HUES64 (cell line): ENCODE data around the gene PSMC3IP.
A peak's percentile ranks its signal among the peaks of the same experiment; 100 is the strongest.
"Not testable (repeated sequence)": the region's sequence is repeated elsewhere in the genome, so short reads cannot be mapped to it uniquely, and the experiment has no call there.

ENCODE experiments used
- H3K27ac ChIP-seq: 2 replicates; pipeline ENCODE4 v1.7.0; 2013; ENCODE audit warnings: low read depth, low read length, inconsistent platforms
- H3K27me3 ChIP-seq: 2 replicates; pipeline ENCODE4 v1.6.1; 2013; ENCODE audit warnings: mild to moderate bottlenecking, low read length; ENCODE audit not compliant: insufficient read depth
- H3K36me3 ChIP-seq: 2 replicates; pipeline ENCODE4 v1.6.1; 2013; ENCODE audit warnings: mild to moderate bottlenecking, low read length; ENCODE audit not compliant: insufficient read depth
- H3K4me1 ChIP-seq: 2 replicates; pipeline ENCODE4 v1.6.1; 2013; ENCODE audit warnings: mild to moderate bottlenecking, low read length, moderate library complexity; ENCODE audit not compliant: insufficient read depth
- H3K4me3 ChIP-seq: 2 replicates; pipeline ENCODE4 v1.5.1; 2013; ENCODE audit warnings: mild to moderate bottlenecking, low read length, moderate library complexity
- H3K9ac ChIP-seq: 2 replicates; pipeline ENCODE4 v1.6.1; 2013; ENCODE audit warnings: mild to moderate bottlenecking, low read depth, low read length
- H3K9me3 ChIP-seq: 2 replicates; pipeline ENCODE4 v1.6.1; 2013; ENCODE audit warnings: low read depth, low read length; ENCODE audit not compliant: insufficient read depth
- WGBS: fragments of 150-250, 120-280 bp; methylation state at CpG from one replicate; pipeline ENCODE4 v1.1.7; 2013; ENCODE audit warnings: missing lambda C conversion rate; 5-methylcytosine and 5-hydroxymethylcytosine counted together

Gene PSMC3IP

GRCh38 chr17:42555961-42556617, 21.4 kb downstream of the PSMC3IP start:
- not testable (repeated sequence) for H3K4me3 ChIP-seq, H3K27me3 ChIP-seq, H3K36me3 ChIP-seq, H3K4me1 ChIP-seq, H3K9me3 ChIP-seq, H3K9ac ChIP-seq, H3K27ac ChIP-seq
- 53% methylated on average over 5 of the region's 5 CpGs for WGBS

- Histone ChIP-seq H3K4me3 (peak overlapping the region; percentile 91), H3K9ac (peak overlapping the region; percentile 75), H3K36me3 (no peaks in the 10 kb centered on the region), H3K27ac (peak overlapping the region; percentile 63; the same call in 1 of the 2 replicates), H3K9me3 (no peaks in the 10 kb centered on the region), H3K4me1 (peaks cover 3% of the 10 kb centered on the region; the same call in 1 of the 2 replicates), H3K27me3 (no peaks in the 10 kb centered on the region)
- whole genome bisulfite sequencing = 31% methylated on average over 3 of the region's 4 CpGs
Observed at GRCh38 chr17:42555122-42555622, 22.4 kb downstream of the PSMC3IP start.

GRCh38 chr17:42554250-42555121, 23.0 kb downstream of the PSMC3IP start:
- Histone ChIP-seq H3K36me3 (no peaks in the 10 kb centered on the region), H3K9me3 (no peaks in the 10 kb centered on the region), H3K4me1 (peaks cover 3% of the 10 kb centered on the region; the same call in 1 of the 2 replicates), H3K27me3 (no peaks in the 10 kb centered on the region), H3K4me3 (peak overlapping the region; percentile 91), H3K27ac (peak overlapping the region; percentile 63; the same call in 1 of the 2 replicates), H3K9ac (peak overlapping the region; percentile 75)
- 2% methylated on average over 82 of the region's 82 CpGs for WGBS

- Histone ChIP-seq H3K4me1 (peaks cover 3% of the 10 kb centered on the region; the same call in 1 of the 2 replicates), H3K27me3 (no peaks in the 10 kb centered on the region), H3K27ac (peak overlapping the region; percentile 63; the same call in 1 of the 2 replicates), H3K9me3 (no peaks in the 10 kb centered on the region), H3K9ac (peak overlapping the region; percentile 75), H3K4me3 (peak overlapping the region; percentile 91), H3K36me3 (no peaks in the 10 kb centered on the region)
- WGBS = 71% methylated on average over 16 of the region's 16 CpGs
Observed at GRCh38 chr17:42553866-42554249, 23.7 kb downstream of the PSMC3IP start.

- WGBS = 91% methylated on average over 45 of the region's 45 CpGs
- no peak overlapping the region for H3K9ac ChIP-seq
Observed at GRCh38 chr17:42553161-42553818, 24.2 kb downstream of the PSMC3IP start.

GRCh38 chr17:42552736-42553135, 24.8 kb downstream of the PSMC3IP start, which contains the start of gene HSD17B1:
Gene HSD17B1 (plus strand): TSS chr17:42552923. CDS start chr17:42552934, 11 bp downstream.
- not testable (repeated sequence) for H3K9me3 ChIP-seq, H3K9ac ChIP-seq, H3K27me3 ChIP-seq, H3K36me3 ChIP-seq, H3K4me1 ChIP-seq, H3K27ac ChIP-seq
- WGBS = 96% methylated on average over 15 of the region's 15 CpGs
- H3K4me3 ChIP-seq = peak within 1 kb of the TSS; percentile 91

More at GRCh38 chr17:42553161-42553818, 24.2 kb downstream of the PSMC3IP start:
- no peaks in the 10 kb centered on the region for H3K36me3 ChIP-seq
- no peak overlapping the region for H3K27ac ChIP-seq
- peaks cover 3% of the 10 kb centered on the region; the same call in 1 of the 2 replicates for H3K4me1 ChIP-seq
- peak overlapping the region; percentile 91; the same call in 1 of the 2 replicates for H3K4me3 ChIP-seq
- H3K27me3 ChIP-seq = no peaks in the 10 kb centered on the region
- H3K9me3 ChIP-seq = no peaks in the 10 kb centered on the region

GRCh38 chr17:42548993-42549755, 28.4 kb downstream of the PSMC3IP start:
- H3K4me3 ChIP-seq = peak overlapping the region; percentile 59
- H3K9me3 ChIP-seq = no peaks in the 10 kb centered on the region
- 83% methylated on average over 13 of the region's 14 CpGs for WGBS
- H3K27me3 ChIP-seq = no peaks in the 10 kb centered on the region
- H3K27ac ChIP-seq = no peak overlapping the region
- H3K36me3 ChIP-seq = 0 out of 2 replicates have a peak, but pooled peaks cover 2% of the 10 kb centered on the region
- H3K4me1 ChIP-seq = no peaks in the 10 kb centered on the region
- H3K9ac ChIP-seq = no peak overlapping the region

- Histone ChIP-seq H3K9me3 (no peaks in the 10 kb centered on the region), H3K27ac (peak overlapping the region; percentile 74; the same call in 1 of the 2 replicates), H3K27me3 (no peaks in the 10 kb centered on the region), H3K4me3 (peak overlapping the region; percentile 59), H3K36me3 (peaks cover 8% of the 10 kb centered on the region; the same call in 1 of the 2 replicates), H3K9ac (peak overlapping the region; percentile 55; the same call in 1 of the 2 replicates), H3K4me1 (no peaks in the 10 kb centered on the region)
- 7% methylated on average over 73 of the region's 74 CpGs for WGBS
Observed at GRCh38 chr17:42548070-42548837, 29.3 kb downstream of the PSMC3IP start.

- no peaks in the 10 kb centered on the region for H3K27me3 ChIP-seq
- H3K36me3 ChIP-seq = peaks cover 11% of the 10 kb centered on the region; the same call in 1 of the 2 replicates
- WGBS = 89% methylated on average over 14 of the region's 14 CpGs
- no peak overlapping the region for H3K9ac ChIP-seq
- peak overlapping the region; percentile 59 for H3K4me3 ChIP-seq
- H3K9me3 ChIP-seq = no peaks in the 10 kb centered on the region
- H3K27ac ChIP-seq = no peak overlapping the region
- no peaks in the 10 kb centered on the region for H3K4me1 ChIP-seq
Observed at GRCh38 chr17:42547698-42548069, 29.8 kb downstream of the PSMC3IP start.
